SU-DHL-6 (cell line): ENCODE results near the gene CCND2.

Source experiments
- H2AFZ ChIP-seq: fragments of 200-600 bp; sonication (generic); 2 replicates; pipeline ENCODE4 v1.6.1; 2014; ENCODE audit warnings: low read depth, mild to moderate bottlenecking, moderate library complexity, mixed read lengths, antibody characterized with exemption, low read length; ENCODE audit not compliant: severe bottlenecking
- H3F3A ChIP-seq: fragments of 200-600 bp; shearing (Covaris generic); 2 replicates; pipeline ENCODE4 v1.6.0; 2016; ENCODE audit warnings: antibody characterized with exemption, mild to moderate bottlenecking; ENCODE audit not compliant: insufficient read depth
- H3K27ac ChIP-seq: fragments of 200-600 bp; sonication (generic); 2 replicates; pipeline ENCODE4 v1.5.1; 2016; ENCODE audit warnings: low read depth, mild to moderate bottlenecking, low read length, moderate library complexity, mixed read lengths
- H3K27me3 ChIP-seq: fragments of 200-600 bp; sonication (generic), shearing (Covaris generic); 2 replicates; pipeline ENCODE4 v1.6.0; 2014; ENCODE audit warnings: mild to moderate bottlenecking, low read length
- H3K36me3 ChIP-seq: fragments of 200-600 bp; sonication (generic); 2 replicates; pipeline ENCODE4 v1.6.1; 2014; ENCODE audit warnings: mild to moderate bottlenecking, low read length, mixed read lengths
- H3K4me2 ChIP-seq: fragments of 300-600, 200-600 bp; shearing (Covaris generic), sonication (generic); 2 replicates; pipeline ENCODE4 v1.6.0; 2014; ENCODE audit warnings: low read length, low read depth, mild to moderate bottlenecking; ENCODE audit not compliant: poor library complexity, severe bottlenecking
- H3K4me3 ChIP-seq: fragments of 200-600 bp; sonication (generic); 2 replicates; pipeline ENCODE4 v1.5.1; 2014; ENCODE audit warnings: antibody characterized with exemption, low read length, mild to moderate bottlenecking, mixed read lengths; ENCODE audit not compliant: insufficient read depth, poor library complexity, severe bottlenecking
- H3K79me2 ChIP-seq: fragments of 200-600 bp; sonication (generic); 2 replicates; pipeline ENCODE4 v1.6.1; 2014; ENCODE audit warnings: mild to moderate bottlenecking, low read length, moderate library complexity; ENCODE audit not compliant: insufficient read depth
- H3K9ac ChIP-seq: fragments of 200-600 bp; sonication (generic); 2 replicates; pipeline ENCODE4 v1.7.0; 2014; ENCODE audit warnings: mild to moderate bottlenecking, low read length
- H3K9me2 ChIP-seq: fragments of 200-600 bp; sonication (generic); replicated peaks from 2 replicates; pipeline ENCODE4 v1.6.1; 2014; ENCODE audit warnings: low read length; ENCODE audit not compliant: insufficient read depth
- H3K9me3 ChIP-seq: fragments of 200-600 bp; sonication (generic); 2 replicates; pipeline ENCODE4 v1.6.1; 2014; ENCODE audit warnings: low read length, mixed read lengths; ENCODE audit not compliant: insufficient read depth
- H4K20me1 ChIP-seq: fragments of 200-600 bp; sonication (generic); 2 replicates; pipeline ENCODE4 v1.6.1; 2014; ENCODE audit warnings: low read depth, mild to moderate bottlenecking, antibody characterized with exemption, low read length, moderate library complexity, mixed read lengths
- EZH2phosphoT487 ChIP-seq: fragments of 200-600 bp; sonication (generic), shearing (Covaris generic); conservative IDR thresholded peaks from 2 replicates; pipeline ENCODE4 v1.6.1; 2018; ENCODE audit warnings: mild to moderate bottlenecking, antibody characterized with exemption, low read length, moderate library complexity, mixed read lengths
- TF ChIP-seq, protein P1 (sequence below): fragments of 200-600 bp; sonication (generic); IDR thresholded peaks from one replicate; pipeline ENCODE4 v1.5.1; 2017; ENCODE audit warnings: antibody characterized with exemption, mild to moderate bottlenecking, low read length, moderate library complexity; ENCODE audit not compliant: insufficient read depth, poor library complexity, severe bottlenecking

The CCND2 gene

DNA sequence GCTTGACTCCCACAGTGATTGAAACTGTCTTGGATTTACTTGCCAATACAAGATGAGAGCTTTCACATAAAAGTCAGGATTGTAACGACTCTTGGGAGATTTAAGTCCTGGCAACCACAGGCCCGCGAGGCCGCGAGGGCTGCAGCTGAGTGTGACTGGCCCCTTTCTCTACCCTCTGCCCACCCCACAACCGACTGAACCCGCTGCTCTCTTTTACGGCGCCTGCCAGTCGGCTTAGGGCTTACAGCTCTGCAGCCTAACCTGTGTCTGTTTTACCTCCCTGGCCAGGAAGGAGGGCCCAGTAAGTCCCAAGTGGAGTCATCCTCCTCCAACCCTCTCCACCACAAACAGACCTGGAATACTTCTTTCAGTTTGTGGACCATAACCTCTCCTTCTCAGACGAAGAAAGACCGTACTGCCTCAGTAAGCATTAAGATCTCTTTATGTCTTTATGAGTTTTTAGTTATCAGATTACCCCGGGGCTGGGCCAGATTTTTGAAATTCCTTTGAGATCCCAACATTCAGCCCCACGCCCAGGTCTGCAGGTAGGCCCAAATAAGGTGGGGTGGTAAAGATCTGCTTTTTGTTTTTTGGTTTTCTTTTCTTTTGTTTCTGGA, 34.9 kb downstream of the CCND2 start:
- no peaks in the 10 kb centered on the region for H3K79me2 ChIP-seq
- H3K9ac ChIP-seq, result no peak overlapping the region
- H2AFZ ChIP-seq, result no peak overlapping the region
- no peaks in the 10 kb centered on the region for H4K20me1 ChIP-seq
- H3K27ac ChIP-seq, result no peak overlapping the region
- no peaks in the 10 kb centered on the region for H3K9me2 ChIP-seq
- no peaks in the 10 kb centered on the region for H3K27me3 ChIP-seq
- no peaks in the 10 kb centered on the region for H3K36me3 ChIP-seq
- no peaks in the 10 kb centered on the region for H3F3A ChIP-seq
- H3K4me3 ChIP-seq, result no peak overlapping the region
- no peaks in the 10 kb centered on the region for H3K9me3 ChIP-seq
- TF ChIP-seq, protein P1, sequence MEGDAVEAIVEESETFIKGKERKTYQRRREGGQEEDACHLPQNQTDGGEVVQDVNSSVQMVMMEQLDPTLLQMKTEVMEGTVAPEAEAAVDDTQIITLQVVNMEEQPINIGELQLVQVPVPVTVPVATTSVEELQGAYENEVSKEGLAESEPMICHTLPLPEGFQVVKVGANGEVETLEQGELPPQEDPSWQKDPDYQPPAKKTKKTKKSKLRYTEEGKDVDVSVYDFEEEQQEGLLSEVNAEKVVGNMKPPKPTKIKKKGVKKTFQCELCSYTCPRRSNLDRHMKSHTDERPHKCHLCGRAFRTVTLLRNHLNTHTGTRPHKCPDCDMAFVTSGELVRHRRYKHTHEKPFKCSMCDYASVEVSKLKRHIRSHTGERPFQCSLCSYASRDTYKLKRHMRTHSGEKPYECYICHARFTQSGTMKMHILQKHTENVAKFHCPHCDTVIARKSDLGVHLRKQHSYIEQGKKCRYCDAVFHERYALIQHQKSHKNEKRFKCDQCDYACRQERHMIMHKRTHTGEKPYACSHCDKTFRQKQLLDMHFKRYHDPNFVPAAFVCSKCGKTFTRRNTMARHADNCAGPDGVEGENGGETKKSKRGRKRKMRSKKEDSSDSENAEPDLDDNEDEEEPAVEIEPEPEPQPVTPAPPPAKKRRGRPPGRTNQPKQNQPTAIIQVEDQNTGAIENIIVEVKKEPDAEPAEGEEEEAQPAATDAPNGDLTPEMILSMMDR, result no peak
- TF ChIP-seq EZH2phosphoT487, result no peak
- H3K4me2 ChIP-seq, result no peak overlapping the region

DNA sequence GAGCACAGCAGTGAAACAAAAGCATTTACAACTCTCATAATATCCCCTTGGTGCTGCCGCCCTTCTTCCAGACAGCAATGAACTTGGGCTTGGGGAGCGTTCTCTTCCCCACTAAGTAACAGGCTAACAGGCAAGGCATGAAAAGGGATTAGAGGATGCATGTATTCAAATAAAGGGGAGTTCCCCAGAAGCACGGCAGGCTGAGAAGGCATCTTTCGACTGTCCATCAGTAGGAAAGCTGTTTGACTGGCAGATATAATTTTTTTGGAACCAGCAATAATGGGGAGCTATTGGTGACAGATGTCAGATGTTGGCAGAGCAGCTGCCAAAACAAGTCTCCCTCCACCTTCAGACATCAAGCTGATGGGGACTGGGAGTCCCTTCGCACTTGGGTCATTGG, 38.2 kb downstream of the CCND2 start:
- Histone ChIP-seq H3K9ac (no peak overlapping the region), H3K9me2 (no peaks in the 10 kb centered on the region), H3K36me3 (no peaks in the 10 kb centered on the region), H3F3A (no peaks in the 10 kb centered on the region), H3K4me3 (no peak overlapping the region), H3K79me2 (no peaks in the 10 kb centered on the region), H4K20me1 (no peaks in the 10 kb centered on the region), H3K9me3 (no peaks in the 10 kb centered on the region), H3K27me3 (no peaks in the 10 kb centered on the region), H3K27ac (no peak overlapping the region), H3K4me2 (no peak overlapping the region), H2AFZ (no peak overlapping the region)
- TF ChIP-seq EZH2phosphoT487, result no peak
- TF ChIP-seq, protein P1, result no peak

DNA sequence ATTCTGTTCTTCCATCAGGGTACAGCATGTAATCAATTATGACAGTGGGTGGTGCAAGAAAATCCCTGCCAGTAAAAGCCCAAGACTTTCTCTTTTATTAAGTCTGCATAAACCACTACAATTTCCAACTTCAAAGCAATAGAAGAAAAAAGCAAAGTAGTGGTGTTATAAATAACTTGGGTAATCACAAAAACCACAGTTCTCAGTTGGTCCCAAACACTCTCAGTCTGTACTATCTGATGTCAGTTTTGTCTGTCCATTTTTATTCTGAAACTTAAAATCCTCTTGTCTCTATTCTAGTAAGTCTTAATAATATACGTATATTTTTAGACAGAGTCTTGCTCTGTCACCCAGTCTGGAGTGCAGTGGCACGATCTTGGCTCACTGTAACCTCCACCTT, 38.7 kb downstream of the CCND2 start:
- no peak overlapping the region for H3K9ac ChIP-seq
- TF ChIP-seq, protein P1, result no peak
- no peak for TF ChIP-seq EZH2phosphoT487
- H4K20me1 ChIP-seq, result no peaks in the 10 kb centered on the region
- H3K27me3 ChIP-seq, result no peaks in the 10 kb centered on the region
- no peaks in the 10 kb centered on the region for H3K36me3 ChIP-seq
- no peak overlapping the region for H3K4me2 ChIP-seq
- no peaks in the 10 kb centered on the region for H3K9me2 ChIP-seq
- no peak overlapping the region for H2AFZ ChIP-seq
- no peaks in the 10 kb centered on the region for H3F3A ChIP-seq
- H3K9me3 ChIP-seq, result no peaks in the 10 kb centered on the region
- no peak overlapping the region for H3K4me3 ChIP-seq
- H3K79me2 ChIP-seq, result no peaks in the 10 kb centered on the region
- no peak overlapping the region for H3K27ac ChIP-seq
